Naive thymus-derived CD4-positive, alpha-beta T cell (primary cell): Measurements from ENCODE around the gene ADAMTS6. TPM values are rescaled to one million over a fixed set of nuclear protein-coding genes. Genes with fewer than 3 reads are reported as not detected.

Experiments used
- ATAC-seq: fragments of 150-1000 bp; cut with Tn5 transposase; 2 replicates; pipeline ENCODE4 v1.10.0; 2021; ENCODE audit warnings: mild to moderate bottlenecking, moderate library complexity
- CTCF ChIA-PET: fragments of 350-600 bp; sonication (Branson Sonifier 250); formaldehyde crosslinking; loops from one replicate; lab custom pipeline; 2021; ENCODE audit warnings: antibody characterized with exemption; lab: Charles Lee
- POLR2A ChIA-PET: fragments of 350-600 bp; sonication (Branson Sonifier 250); formaldehyde crosslinking; loops from one replicate; lab custom pipeline; 2021; ENCODE audit warnings: antibody characterized with exemption, inconsistent platforms; lab: Charles Lee
- DNase-seq, 9 donors: peaks; one replicate each; pipeline versions ENCODE4 v3.0.0 to v3.0.0-alpha.2; 2020 to 2022; ENCODE audit warnings: mixed read lengths in 1 of 9
- H3K27ac ChIP-seq: one replicate; pipeline ENCODE4 v1.7.0; 2013; ENCODE audit warnings: mild to moderate bottlenecking, low read depth, low read length, moderate library complexity
- H3K27me3 ChIP-seq, 2 donors: one replicate each; pipeline ENCODE4 v1.7.0; 2013; ENCODE audit warnings: low read length in 2 of 2, mild to moderate bottlenecking in 2 of 2, moderate library complexity in 2 of 2; ENCODE audit not compliant: control insufficient read depth in 2 of 2, insufficient read depth in 2 of 2
- H3K36me3 ChIP-seq, 3 experiments: 1 replicate in 2 of 3; 2 replicates in 1 of 3; pipeline ENCODE4 v1.7.0; 2013; ENCODE audit warnings: low read length in 3 of 3, mild to moderate bottlenecking in 3 of 3, moderate library complexity in 1 of 3; ENCODE audit not compliant: insufficient read depth in 3 of 3, control insufficient read depth in 2 of 3
- H3K4me1 ChIP-seq, 2 donors: one replicate each; pipeline ENCODE4 v1.7.0; 2013; ENCODE audit warnings: low read length in 2 of 2, mild to moderate bottlenecking in 2 of 2, moderate library complexity in 1 of 2; ENCODE audit not compliant: control insufficient read depth in 2 of 2, insufficient read depth in 2 of 2
- H3K4me3 ChIP-seq: 2 replicates; pipeline ENCODE4 v1.7.0; 2013; ENCODE audit warnings: mild to moderate bottlenecking, low read length
- H3K9me3 ChIP-seq, 3 experiments: 1 replicate in 2 of 3; 2 replicates in 1 of 3; pipeline ENCODE4 v1.7.0; 2013; ENCODE audit warnings: low read length in 3 of 3; ENCODE audit not compliant: control insufficient read depth in 2 of 3
- H3K27ac Mint-ChIP-seq, 9 donors: one replicate each; pipeline ENCODE4 v1.8.0; 2020 to 2022; ENCODE audit warnings: mixed read lengths in 9 of 9, mild to moderate bottlenecking in 8 of 9, moderate library complexity in 5 of 9, inconsistent platforms in 2 of 9
- H3K27me3 Mint-ChIP-seq, 5 donors: one replicate each; pipeline ENCODE4 v1.8.0; 2021 to 2022; ENCODE audit warnings: mixed read lengths in 5 of 5, mild to moderate bottlenecking in 1 of 5
- H3K36me3 Mint-ChIP-seq, 5 donors: one replicate each; pipeline ENCODE4 v1.8.0; 2020 to 2022; ENCODE audit warnings: mixed read lengths in 5 of 5, mild to moderate bottlenecking in 3 of 5, inconsistent platforms in 1 of 5
- H3K4me1 Mint-ChIP-seq, 7 donors: one replicate each; pipeline ENCODE4 v1.8.0; 2020 to 2022; ENCODE audit warnings: mixed read lengths in 7 of 7, mild to moderate bottlenecking in 3 of 7, inconsistent platforms in 1 of 7
- H3K4me3 Mint-ChIP-seq, 10 donors: one replicate each; pipeline ENCODE4 v1.8.0; 2020 to 2022; ENCODE audit warnings: mild to moderate bottlenecking in 10 of 10, mixed read lengths in 10 of 10, moderate library complexity in 6 of 10, inconsistent platforms in 2 of 10
- H3K9me3 Mint-ChIP-seq, 11 donors: one replicate each; pipeline ENCODE4 v1.8.0; 2020 to 2022; ENCODE audit warnings: mixed read lengths in 11 of 11, mild to moderate bottlenecking in 4 of 11, inconsistent platforms in 1 of 11, moderate library complexity in 1 of 11
- intact Hi-C, 2 donors: fragments of 100-400 bp; cut with micrococcal nuclease; formaldehyde crosslinking; loops; one replicate each; pipeline ENCODE4 v1.15.1; 2023
- polyA plus RNA-seq, 2 donors: library from polyadenylated mRNA; unstranded; fragments of 300-500 nt; fragmentation: Illumina TruSeq; gene quantifications; one replicate each; pipeline ENCODE4 v1.2.3, GENCODE V29; 2021
- total RNA-seq, 6 experiments: library from RNA in 5 of 6; stranded (reverse) in 5 of 6; gene quantifications; 1 replicate in 5 of 6; 2 replicates in 1 of 6; pipeline ENCODE4 v1.2.3 and lab custom pipeline; 2021 to 2026

The ADAMTS6 gene
- total and polyA plus RNA-seq, 7 experiments from 2014 or later: 0.14 to 4.5 (median 2.6) TPM

- Mint-ChIP-seq H3K36me3 (no peaks in the 10 kb centered on the region), H3K9me3 (peaks cover 0 to 5% (median 0%) of the 10 kb centered on the region in 11 donors), H3K27ac (no peak overlapping the region), H3K4me1 (no peaks in the 10 kb centered on the region), H3K27me3 (peaks cover 0 to 7% (median 4%) of the 10 kb centered on the region in 5 donors), H3K4me3 (no peak overlapping the region)
- H3K4me1 ChIP-seq: no peaks in the 10 kb centered on the region
- H3K27ac ChIP-seq: no peak overlapping the region
- POLR2A ChIA-PET: no interaction called here
- no peaks in the 10 kb centered on the region for H3K36me3 ChIP-seq
- intact Hi-C loops: no loop called here
- DNase-seq (no peak), ATAC-seq (no peak)
- H3K4me3 ChIP-seq: no peak overlapping the region
- H3K27me3 ChIP-seq: no peaks in the 10 kb centered on the region
- no peaks in the 10 kb centered on the region for H3K9me3 ChIP-seq
- CTCF ChIA-PET: no interaction called here
These were observed 337.4 kb downstream of the ADAMTS6 start for GRCh38 chr5:65144136-65144871.

DNA sequence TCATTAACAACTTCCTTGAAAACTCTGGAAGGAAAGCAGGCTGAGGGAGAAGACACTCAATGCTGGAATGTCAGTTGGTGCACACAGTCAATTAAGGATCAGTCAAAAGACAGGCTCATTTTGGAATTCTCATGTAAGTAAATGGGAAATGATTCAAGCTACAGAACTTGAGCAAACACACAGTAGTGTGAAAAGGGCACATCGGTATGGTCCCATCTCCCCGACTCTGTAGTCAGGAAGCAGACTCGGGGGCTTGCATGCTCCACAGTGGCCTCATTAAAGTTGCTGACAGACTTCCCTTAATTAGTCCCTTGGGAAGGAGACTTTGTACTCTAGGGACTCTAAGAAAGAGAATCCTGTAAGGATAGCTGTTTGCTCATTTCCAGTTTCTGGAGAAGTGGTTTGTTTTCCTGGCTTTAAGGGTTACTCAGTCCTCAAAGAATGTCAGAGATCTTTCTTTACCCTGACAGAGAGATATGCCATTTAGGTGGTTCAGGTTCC is 339.2 kb downstream of the ADAMTS6 start:
- Mint-ChIP-seq H3K27ac (no peak overlapping the region), H3K4me3 (no peak overlapping the region), H3K9me3 (peaks cover 0 to 5% (median 0%) of the 10 kb centered on the region in 11 donors), H3K4me1 (no peaks in the 10 kb centered on the region), H3K36me3 (no peaks in the 10 kb centered on the region), H3K27me3 (peaks cover 0 to 7% (median 4%) of the 10 kb centered on the region in 5 donors)
- DNase-seq (no peak), ATAC-seq (no peak)
- Histone ChIP-seq H3K4me1 (no peaks in the 10 kb centered on the region), H3K36me3 (no peaks in the 10 kb centered on the region), H3K9me3 (no peaks in the 10 kb centered on the region), H3K27ac (no peak overlapping the region), H3K4me3 (no peak overlapping the region), H3K27me3 (no peaks in the 10 kb centered on the region)
- ChIA-PET POLR2A (no interaction called here), CTCF (no interaction called here)
- intact Hi-C loops: no loop called here

- intact Hi-C loops: no loop called here
- Mint-ChIP-seq H3K4me3 (no peak overlapping the region), H3K27me3 (peaks cover 0 to 7% (median 4%) of the 10 kb centered on the region in 5 donors), H3K4me1 (no peaks in the 10 kb centered on the region), H3K36me3 (no peaks in the 10 kb centered on the region), H3K27ac (no peak overlapping the region), H3K9me3 (peaks cover 0 to 5% (median 0%) of the 10 kb centered on the region in 11 donors)
- CTCF ChIA-PET: no interaction called here
- DNase-seq (no peak), ATAC-seq (no peak)
- Histone ChIP-seq H3K9me3 (no peaks in the 10 kb centered on the region), H3K27me3 (no peaks in the 10 kb centered on the region), H3K4me3 (no peak overlapping the region), H3K4me1 (no peaks in the 10 kb centered on the region), H3K36me3 (no peaks in the 10 kb centered on the region), H3K27ac (no peak overlapping the region)
- POLR2A ChIA-PET: no interaction called here
These were observed 339.7 kb downstream of the ADAMTS6 start for GRCh38 chr5:65142016-65142415.

- ATAC-seq (no peak), DNase-seq (no peak)
- Histone ChIP-seq H3K27me3 (no peaks in the 10 kb centered on the region), H3K9me3 (no peaks in the 10 kb centered on the region), H3K36me3 (no peaks in the 10 kb centered on the region), H3K4me3 (no peak overlapping the region), H3K4me1 (no peaks in the 10 kb centered on the region), H3K27ac (no peak overlapping the region)
- Mint-ChIP-seq H3K4me3 (no peak overlapping the region), H3K9me3 (peaks cover 0 to 5% (median 0%) of the 10 kb centered on the region in 11 donors), H3K36me3 (no peaks in the 10 kb centered on the region), H3K4me1 (no peaks in the 10 kb centered on the region), H3K27me3 (peaks cover 0 to 7% (median 4%) of the 10 kb centered on the region in 5 donors), H3K27ac (no peak overlapping the region)
- intact Hi-C loops: no loop called here
- CTCF ChIA-PET: no interaction called here
- POLR2A ChIA-PET: no interaction called here
These were observed 340.2 kb downstream of the ADAMTS6 start for GRCh38 chr5:65141493-65141892.

DNA sequence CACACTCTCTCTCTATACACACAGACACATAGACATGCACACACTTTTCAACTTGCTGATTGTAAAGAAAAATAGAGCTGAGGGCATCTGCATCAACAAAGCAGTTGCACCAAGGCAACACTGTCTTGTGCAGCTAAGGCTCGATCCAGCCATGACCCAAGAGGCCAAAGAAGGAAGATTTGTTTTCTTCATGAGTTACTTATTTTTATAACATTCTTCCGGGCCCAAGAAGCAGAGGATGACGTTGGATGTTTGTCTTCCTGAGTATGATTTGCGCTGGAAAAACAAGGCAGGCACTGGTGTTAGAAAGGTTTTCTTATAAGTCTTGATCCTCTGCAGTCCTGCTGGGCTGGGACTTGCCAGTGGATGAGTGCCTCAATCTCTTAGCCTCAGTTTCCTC is 344.1 kb downstream of the ADAMTS6 start:
- CTCF ChIA-PET: no interaction called here
- Mint-ChIP-seq H3K27me3 (peaks cover 0 to 3% (median 0%) of the 10 kb centered on the region in 5 donors), H3K9me3 (peaks cover 0 to 5% (median 0%) of the 10 kb centered on the region in 11 donors), H3K36me3 (no peaks in the 10 kb centered on the region), H3K27ac (no peak overlapping the region), H3K4me1 (no peaks in the 10 kb centered on the region), H3K4me3 (no peak overlapping the region)
- H3K27ac ChIP-seq: no peak overlapping the region
- intact Hi-C loops: no loop called here
- DNase-seq (no peak), ATAC-seq (no peak)
- no peaks in the 10 kb centered on the region for H3K36me3 ChIP-seq
- POLR2A ChIA-PET: no interaction called here
- H3K27me3 ChIP-seq: no peaks in the 10 kb centered on the region
- H3K4me3 ChIP-seq: no peak overlapping the region
- no peaks in the 10 kb centered on the region for H3K9me3 ChIP-seq
- H3K4me1 ChIP-seq: no peaks in the 10 kb centered on the region

- Histone ChIP-seq H3K27ac (no peak overlapping the region), H3K27me3 (no peaks in the 10 kb centered on the region), H3K4me1 (no peaks in the 10 kb centered on the region), H3K36me3 (no peaks in the 10 kb centered on the region), H3K9me3 (no peaks in the 10 kb centered on the region), H3K4me3 (no peak overlapping the region)
- DNase-seq: no peak
- H3K27me3 Mint-ChIP-seq: no peaks in the 10 kb centered on the region
- no peak for ATAC-seq
- H3K36me3 Mint-ChIP-seq: no peaks in the 10 kb centered on the region
- POLR2A ChIA-PET: no interaction called here
- no peak overlapping the region for H3K27ac Mint-ChIP-seq
- intact Hi-C loops: no loop called here
- peaks cover 0 to 2% (median 0%) of the 10 kb centered on the region in 11 donors for H3K9me3 Mint-ChIP-seq
- H3K4me3 Mint-ChIP-seq: no peak overlapping the region
- CTCF ChIA-PET: no interaction called here
- H3K4me1 Mint-ChIP-seq: no peaks in the 10 kb centered on the region
These were observed 348.1 kb downstream of the ADAMTS6 start for GRCh38 chr5:65133477-65134110.
